ENCODE measurements around the gene FHDC1.

GRCh38 chr4:152972821-152973628, 36.9 kb downstream of the FHDC1 start:
- no peak for TF ChIP-seq CTCF (IDR thresholded peaks at IDR 0.05)
- TF ChIP-seq POLR2A (IDR thresholded peaks at IDR 0.05), result no peak

Data from esophagus squamous epithelium (tissue), 4 donors.